IMR-90 (cell line): ENCODE results near the gene MYL2.

Experiments used
- CHD1 ChIP-seq: IDR thresholded peaks from 2 replicates; pipeline ENCODE4 v1.6.1; 2012; ENCODE audit warnings: low read depth, low read length, improper control_type of control experiment
- FOS ChIP-seq: fragments of 150-350 bp; IDR thresholded peaks from 2 replicates; pipeline ENCODE4 v1.6.1; 2016; ENCODE audit warnings: low read depth, low read length
- MAFK ChIP-seq: IDR thresholded peaks from 2 replicates; pipeline ENCODE4 v1.6.1; 2012; ENCODE audit warnings: low read depth, low read length, improper control_type of control experiment
- MXI1 ChIP-seq: IDR thresholded peaks from 2 replicates; pipeline ENCODE4 v1.6.1; 2012; ENCODE audit warnings: low read depth, mild to moderate bottlenecking, low read length, moderate library complexity, borderline replicate concordance
- NFE2L2 ChIP-seq: fragments of 150-350 bp; IDR thresholded peaks from 2 replicates; pipeline ENCODE4 v1.6.1; 2016; ENCODE audit warnings: low read depth, mild to moderate bottlenecking, low read length
- POLR2A ChIP-seq: IDR thresholded peaks from 2 replicates; pipeline ENCODE4 v1.6.1; 2012; ENCODE audit warnings: mild to moderate bottlenecking, low read depth, low read length
- RAD21 ChIP-seq: IDR thresholded peaks from 2 replicates; pipeline ENCODE4 v1.6.1; 2012; ENCODE audit warnings: low read length, improper control_type of control experiment
- RCOR1 ChIP-seq: IDR thresholded peaks from 2 replicates; pipeline ENCODE4 v1.6.1; 2012; ENCODE audit warnings: mild to moderate bottlenecking, low read length, improper control_type of control experiment; ENCODE audit not compliant: insufficient replicate concordance
- TF ChIP-seq, protein P1 (sequence below): conservative IDR thresholded peaks from 2 replicates; pipeline ENCODE4 v1.5.1; 2012; ENCODE audit warnings: mild to moderate bottlenecking, low read depth, low read length, improper control_type of control experiment
- TF ChIP-seq, protein P2 (sequence below): fragments of 150-350 bp; IDR thresholded peaks from 2 replicates; pipeline ENCODE4 v1.6.1; 2016; ENCODE audit warnings: low read depth, mild to moderate bottlenecking, low read length, moderate library complexity, borderline replicate concordance
- TF ChIP-seq, protein P3 (sequence below): fragments of 150-350 bp; IDR thresholded peaks from 2 replicates; pipeline ENCODE4 v1.6.1; 2017; ENCODE audit warnings: mild to moderate bottlenecking, antibody characterized with exemption, low read length, low read depth

GRCh38 chr12:110919720-110920119, 659 bp downstream of the MYL2 start:
- no peak for TF ChIP-seq POLR2A
- TF ChIP-seq, protein P1, sequence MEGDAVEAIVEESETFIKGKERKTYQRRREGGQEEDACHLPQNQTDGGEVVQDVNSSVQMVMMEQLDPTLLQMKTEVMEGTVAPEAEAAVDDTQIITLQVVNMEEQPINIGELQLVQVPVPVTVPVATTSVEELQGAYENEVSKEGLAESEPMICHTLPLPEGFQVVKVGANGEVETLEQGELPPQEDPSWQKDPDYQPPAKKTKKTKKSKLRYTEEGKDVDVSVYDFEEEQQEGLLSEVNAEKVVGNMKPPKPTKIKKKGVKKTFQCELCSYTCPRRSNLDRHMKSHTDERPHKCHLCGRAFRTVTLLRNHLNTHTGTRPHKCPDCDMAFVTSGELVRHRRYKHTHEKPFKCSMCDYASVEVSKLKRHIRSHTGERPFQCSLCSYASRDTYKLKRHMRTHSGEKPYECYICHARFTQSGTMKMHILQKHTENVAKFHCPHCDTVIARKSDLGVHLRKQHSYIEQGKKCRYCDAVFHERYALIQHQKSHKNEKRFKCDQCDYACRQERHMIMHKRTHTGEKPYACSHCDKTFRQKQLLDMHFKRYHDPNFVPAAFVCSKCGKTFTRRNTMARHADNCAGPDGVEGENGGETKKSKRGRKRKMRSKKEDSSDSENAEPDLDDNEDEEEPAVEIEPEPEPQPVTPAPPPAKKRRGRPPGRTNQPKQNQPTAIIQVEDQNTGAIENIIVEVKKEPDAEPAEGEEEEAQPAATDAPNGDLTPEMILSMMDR, result no peak
- no peak for TF ChIP-seq RAD21
- TF ChIP-seq, protein P2, sequence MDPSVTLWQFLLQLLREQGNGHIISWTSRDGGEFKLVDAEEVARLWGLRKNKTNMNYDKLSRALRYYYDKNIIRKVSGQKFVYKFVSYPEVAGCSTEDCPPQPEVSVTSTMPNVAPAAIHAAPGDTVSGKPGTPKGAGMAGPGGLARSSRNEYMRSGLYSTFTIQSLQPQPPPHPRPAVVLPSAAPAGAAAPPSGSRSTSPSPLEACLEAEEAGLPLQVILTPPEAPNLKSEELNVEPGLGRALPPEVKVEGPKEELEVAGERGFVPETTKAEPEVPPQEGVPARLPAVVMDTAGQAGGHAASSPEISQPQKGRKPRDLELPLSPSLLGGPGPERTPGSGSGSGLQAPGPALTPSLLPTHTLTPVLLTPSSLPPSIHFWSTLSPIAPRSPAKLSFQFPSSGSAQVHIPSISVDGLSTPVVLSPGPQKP, result no peak
- no peak for TF ChIP-seq RCOR1
- TF ChIP-seq MAFK, result no peak
- TF ChIP-seq MXI1, result no peak
- no peak for TF ChIP-seq NFE2L2
- no peak for TF ChIP-seq CHD1
- no peak for TF ChIP-seq FOS
- TF ChIP-seq, protein P3, sequence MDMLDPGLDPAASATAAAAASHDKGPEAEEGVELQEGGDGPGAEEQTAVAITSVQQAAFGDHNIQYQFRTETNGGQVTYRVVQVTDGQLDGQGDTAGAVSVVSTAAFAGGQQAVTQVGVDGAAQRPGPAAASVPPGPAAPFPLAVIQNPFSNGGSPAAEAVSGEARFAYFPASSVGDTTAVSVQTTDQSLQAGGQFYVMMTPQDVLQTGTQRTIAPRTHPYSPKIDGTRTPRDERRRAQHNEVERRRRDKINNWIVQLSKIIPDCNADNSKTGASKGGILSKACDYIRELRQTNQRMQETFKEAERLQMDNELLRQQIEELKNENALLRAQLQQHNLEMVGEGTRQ, result no peak
